Liver (tissue), 9 donors: ENCODE data around the gene IQGAP2. TPM values are rescaled to one million over a fixed set of nuclear protein-coding genes. Genes with fewer than 3 reads are reported as not detected.

Source experiments
- DNase-seq: peaks from one replicate; pipeline ENCODE4 v3.0.0-alpha.2; 2017; ENCODE audit warnings: low spot score
- H3K27ac ChIP-seq, 2 donors: one replicate each; pipeline ENCODE4 v1.7.0; 2013; ENCODE audit warnings: inconsistent platforms in 2 of 2, low read length in 2 of 2, control low read depth in 1 of 2, low read depth in 1 of 2, mild to moderate bottlenecking in 1 of 2
- H3K27me3 ChIP-seq, 4 donors: one replicate each; pipeline versions ENCODE4 v1.6.1 to v1.7.0; 2013; ENCODE audit warnings: low read length in 3 of 4, inconsistent platforms in 1 of 4, mild to moderate bottlenecking in 1 of 4, moderate library complexity in 1 of 4; ENCODE audit not compliant: control insufficient read depth in 4 of 4, insufficient read depth in 4 of 4
- H3K36me3 ChIP-seq, 4 donors: one replicate each; pipeline versions ENCODE4 v1.6.1 to v1.7.0; 2013; ENCODE audit warnings: low read length in 3 of 4, mild to moderate bottlenecking in 3 of 4, low read depth in 1 of 4, moderate library complexity in 1 of 4; ENCODE audit not compliant: control insufficient read depth in 4 of 4, insufficient read depth in 3 of 4
- H3K4me1 ChIP-seq, 4 donors: one replicate each; pipeline versions ENCODE4 v1.6.1 to v1.7.0; 2013; ENCODE audit warnings: low read length in 3 of 4, mild to moderate bottlenecking in 3 of 4, moderate library complexity in 1 of 4; ENCODE audit not compliant: control insufficient read depth in 4 of 4, insufficient read depth in 4 of 4
- H3K4me3 ChIP-seq, 3 donors: one replicate each; pipeline versions ENCODE4 v1.6.1 to v1.7.0; 2013; ENCODE audit warnings: low read length in 3 of 3, control low read depth in 1 of 3, low read depth in 1 of 3, mild to moderate bottlenecking in 1 of 3
- H3K9ac ChIP-seq, 2 donors: one replicate each; pipeline ENCODE4 v1.7.0; 2013; ENCODE audit warnings: low read length in 2 of 2, mild to moderate bottlenecking in 2 of 2, moderate library complexity in 2 of 2, control low read depth in 1 of 2, low read depth in 1 of 2
- H3K9me3 ChIP-seq, 4 donors: one replicate each; pipeline versions ENCODE4 v1.6.1 to v1.7.0; 2013; ENCODE audit warnings: low read length in 3 of 4; ENCODE audit not compliant: control insufficient read depth in 4 of 4
- ATF3 ChIP-seq: IDR thresholded peaks from 2 replicates; pipeline ENCODE4 v1.6.1; 2016; ENCODE audit warnings: antibody characterized with exemption
- CTCF ChIP-seq: fragments of 150-350 bp; IDR thresholded peaks from 2 replicates; pipeline ENCODE4 v1.5.1; 2017; ENCODE audit warnings: improper control_type of control experiment, low read depth, low read length; ENCODE audit not compliant: missing input control
- EGR1 ChIP-seq, 2 donors: IDR thresholded peaks; 2 replicates each; pipeline ENCODE4 v1.6.1; 2016 to 2018; ENCODE audit warnings: antibody characterized with exemption in 2 of 2, low read depth in 2 of 2
- FOXA1 ChIP-seq: IDR thresholded peaks from 2 replicates; pipeline ENCODE4 v1.6.1; 2016; ENCODE audit warnings: antibody characterized with exemption
- FOXA2 ChIP-seq: IDR thresholded peaks from 2 replicates; pipeline ENCODE4 v1.6.1; 2016; ENCODE audit warnings: antibody characterized with exemption
- HNF4A ChIP-seq, 2 donors: conservative IDR thresholded peaks; 2 replicates each; pipeline ENCODE4 v1.6.1; 2016; ENCODE audit warnings: antibody characterized with exemption in 2 of 2, mild to moderate bottlenecking in 2 of 2
- NR2F2 ChIP-seq: IDR thresholded peaks from 2 replicates; pipeline ENCODE4 v1.6.1; 2016; ENCODE audit warnings: antibody characterized with exemption
- RAD21 ChIP-seq, 2 donors: IDR thresholded peaks; 2 replicates each; pipeline ENCODE4 v1.6.1; 2016; ENCODE audit warnings: antibody characterized with exemption in 2 of 2, mild to moderate bottlenecking in 2 of 2
- RXRA ChIP-seq, 2 donors: IDR thresholded peaks; 2 replicates each; pipeline ENCODE4 v1.6.1; 2017 to 2018; ENCODE audit warnings: antibody characterized with exemption in 2 of 2, mild to moderate bottlenecking in 1 of 2
- SP1 ChIP-seq: IDR thresholded peaks from 2 replicates; pipeline ENCODE4 v1.6.1; 2018; ENCODE audit warnings: antibody characterized with exemption, mild to moderate bottlenecking
- TAF1 ChIP-seq: conservative IDR thresholded peaks from 2 replicates; pipeline ENCODE4 v1.6.1; 2016; ENCODE audit warnings: antibody characterized with exemption, mild to moderate bottlenecking
- YY1 ChIP-seq: IDR thresholded peaks from 2 replicates; pipeline ENCODE4 v1.6.1; 2016; ENCODE audit warnings: antibody characterized with exemption, mild to moderate bottlenecking
- ZBTB33 ChIP-seq: IDR thresholded peaks from 2 replicates; pipeline ENCODE4 v1.6.1; 2016; ENCODE audit warnings: antibody characterized with exemption
- WGBS: extraction: QIAGEN DNeasy Blood & Tissue Kit; methylation state at CpG from one replicate; pipeline ENCODE4 v1.1.7; 2013; 5-methylcytosine and 5-hydroxymethylcytosine counted together
- polyA plus RNA-seq, 2 donors: library from polyadenylated mRNA; stranded (reverse) in 1 of 2; unstranded in 1 of 2; fragments of 200-250 nt in 1 of 2; fragments of >200 nt in 1 of 2; fragmentation: Nextera tagmentation in 1 of 2; extraction: Ambion mirVana in 1 of 2; gene quantifications; one replicate each; pipeline versions ENCODE4 v1.2.1 to v1.2.3, GENCODE V29; 2013 to 2015
- total RNA-seq, 2 donors: library from RNA; depleted of rRNA; stranded (reverse); fragments of >200 nt; gene quantifications; one replicate each; pipeline ENCODE4 v1.2.3, GENCODE V29; 2014
- donor health status: healthy.
- donor health status: healthy.
- donor health status: healthy.
- donor health status: healthy.
- donor health status: healthy.

IQGAP2 gene
- total and polyA plus RNA-seq, 4 donors, result 41.5 to 205 (median 102) TPM

GRCh38 chr5:76529464-76530344, 126.6 kb downstream of the IQGAP2 start:
- H3K9ac ChIP-seq, result no peak overlapping the region
- no peaks in the 10 kb centered on the region for H3K36me3 ChIP-seq
- H3K27ac ChIP-seq, result no peak overlapping the region
- no peak overlapping the region for H3K4me3 ChIP-seq
- H3K9me3 ChIP-seq, result no peaks in the 10 kb centered on the region
- no peak for TF ChIP-seq FOXA2
- peak; percentile 14 to 54 for TF ChIP-seq HNF4A (conservative IDR thresholded peaks at IDR 0.05)
- peaks cover 0 to 16% (median 0%) of the 10 kb centered on the region in 4 donors for H3K4me1 ChIP-seq
- DNase-seq, result no peak
- H3K27me3 ChIP-seq, result no peaks in the 10 kb centered on the region
- WGBS, result 91% methylated on average over 10 of the region's 10 CpGs

GRCh38 chr5:76532052-76532451, 129.0 kb downstream of the IQGAP2 start:
- TF ChIP-seq CTCF, result no peak
- no peak for TF ChIP-seq RAD21 (IDR thresholded peaks at IDR 0.05)
- TF ChIP-seq TAF1, result no peak
- no peak for TF ChIP-seq ATF3
- TF ChIP-seq EGR1 (IDR thresholded peaks at IDR 0.05; ENCODE audit: low read depth in 2 of 2), result no peak
- no peak for TF ChIP-seq ZBTB33
- 97% methylated on average over 3 of the region's 3 CpGs for WGBS
- Histone ChIP-seq H3K36me3 (no peaks in the 10 kb centered on the region), H3K4me3 (no peak overlapping the region), H3K9ac (no peak overlapping the region), H3K27ac (no peak overlapping the region), H3K4me1 (peaks cover 0 to 15% (median 2%) of the 10 kb centered on the region in 4 donors), H3K27me3 (no peaks in the 10 kb centered on the region), H3K9me3 (no peaks in the 10 kb centered on the region)
- no peak for DNase-seq

GRCh38 chr5:76532973-76533372, 129.9 kb downstream of the IQGAP2 start:
- 97% methylated on average over 4 of the region's 4 CpGs for WGBS
- Histone ChIP-seq H3K36me3 (no peaks in the 10 kb centered on the region), H3K9ac (no peak overlapping the region), H3K4me1 (peaks cover 5 to 22% (median 6%) of the 10 kb centered on the region in 4 donors), H3K9me3 (no peaks in the 10 kb centered on the region), H3K4me3 (no peak overlapping the region), H3K27ac (no peak overlapping the region), H3K27me3 (no peaks in the 10 kb centered on the region)
- DNase-seq, result no peak
- TF ChIP-seq TAF1 (no peak), HNF4A (conservative IDR thresholded peaks at IDR 0.05) (no peak), CTCF (no peak), NR2F2 (no peak), YY1 (no peak), RXRA (IDR thresholded peaks at IDR 0.05) (no peak), RAD21 (IDR thresholded peaks at IDR 0.05) (no peak), FOXA1 (no peak), FOXA2 (no peak), SP1 (no peak)
